Heart left ventricle (tissue), 16 donors: Measurements from ENCODE around the gene MARCHF3. TPM values are rescaled to one million over a fixed set of nuclear protein-coding genes. Genes with fewer than 3 reads are reported as not detected.

Source experiments
- ATAC-seq, 4 donors: fragments of 200-7000 bp; cut with Tn5 transposase; one replicate each; pipeline ENCODE4 v1.9.1; 2020 to 2022; ENCODE audit warnings: moderate library complexity in 4 of 4, mild to moderate bottlenecking in 3 of 4, moderate number of reproducible peaks in 1 of 4
- DNase-seq, 5 donors: peaks; one replicate each; pipeline ENCODE4 v3.0.0-alpha.2; 2020
- H3K27ac ChIP-seq, 12 donors: fragments of 200-600 bp; sonication (generic) in 4 of 12; one replicate each; pipeline versions ENCODE4 v1.5.0 to v1.8.0; 2016 to 2022; ENCODE audit warnings: mild to moderate bottlenecking in 2 of 12
- H3K27me3 ChIP-seq, 9 donors: fragments of 200-600 bp; sonication (generic) in 2 of 9; one replicate each; pipeline versions ENCODE4 v1.5.1 to v1.8.0; 2016 to 2022; ENCODE audit warnings: mild to moderate bottlenecking in 3 of 9
- H3K36me3 ChIP-seq, 9 donors: fragments of 200-600 bp; sonication (generic) in 2 of 9; one replicate each; pipeline versions ENCODE4 v1.5.0 to v1.8.0; 2018 to 2022; ENCODE audit warnings: mild to moderate bottlenecking in 2 of 9
- H3K4me1 ChIP-seq, 12 donors: fragments of 200-600 bp; sonication (generic) in 4 of 12; one replicate each; pipeline versions ENCODE4 v1.5.0 to v1.8.0; 2016 to 2022; ENCODE audit warnings: mild to moderate bottlenecking in 3 of 12
- H3K4me3 ChIP-seq, 12 donors: fragments of 200-600 bp; sonication (generic) in 4 of 12; one replicate each; pipeline versions ENCODE4 v1.5.0 to v1.8.0; 2017 to 2022; ENCODE audit warnings: mild to moderate bottlenecking in 9 of 12, moderate library complexity in 4 of 12
- H3K9me3 ChIP-seq, 12 donors: fragments of 200-600 bp; sonication (generic) in 4 of 12; one replicate each; pipeline versions ENCODE4 v1.5.0 to v1.8.0; 2016 to 2022; ENCODE audit warnings: mild to moderate bottlenecking in 1 of 12
- CTCF ChIP-seq, 12 donors: fragments of 200-600 bp; sonication (generic) in 4 of 12; IDR thresholded peaks; one replicate each; pipeline versions ENCODE4 v1.5.0 to v1.8.0; 2018 to 2022; ENCODE audit warnings: antibody characterized with exemption in 12 of 12, mild to moderate bottlenecking in 5 of 12
- POLR2A ChIP-seq, 2 donors: fragments of 450-650 bp; IDR thresholded peaks; one replicate each; pipeline ENCODE4 v1.6.1; 2017; ENCODE audit warnings: antibody characterized with exemption in 2 of 2, mild to moderate bottlenecking in 2 of 2, moderate library complexity in 2 of 2
- WGBS, 4 donors: extraction: QIAGEN DNeasy Blood & Tissue Kit in 2 of 4; methylation state at CpG; one replicate each; pipeline versions ENCODE4 v1.1.5 to v1.1.7; 2013 to 2018; 5-methylcytosine and 5-hydroxymethylcytosine counted together
- intact Hi-C, 10 donors: fragments of 100-400 bp; cut with DNase I; formaldehyde crosslinking; loops; one replicate each; pipeline versions ENCODE4 v1.11.1 to v1.14.2; 2022
- polyA plus RNA-seq, 2 donors: library from polyadenylated mRNA; stranded (reverse); fragments of 200-250 nt; gene quantifications; one replicate each; pipeline ENCODE4 v1.2.3, GENCODE V29; 2013
- total RNA-seq, 9 donors: library from RNA; depleted of rRNA in 2 of 9; stranded (reverse); fragments of >200 nt in 2 of 9; fragmentation: NEBNext Ultra II Directional in 3 of 9; extraction: Animal tissue kit (Norgen Biotek cat#: 25700) in 3 of 9; gene quantifications; one replicate each; pipeline versions ENCODE4 v1.1.0 to v1.2.4, GENCODE V29; 2016 to 2023
- donor health status: ischemic (EF 13 %, LVEDD 7.1; RV severe dilation, severe dysfunction).
- donor health status: healthy with polysubstance abuse.
- donor health status: DM: no; HTN: yes; CAD: no.
- donor health status: DM: no; HTN: no; CAD: no.
- donor health status: ischemic (EF 25% LVEDD 6.9; RV normal size, moderate dysfunction).
- donor health status: ischemic (EF 25% LVEDD 5.7; RV mildly dilated, moderate dysfunction).
- donor health status: healthy.
- donor health status: DM: yes; HTN: yes; CAD: no.
- donor health status: ischemic (EF 35%, LVEDD 5.7; RV mildly dilated, moderate dysfunction).
- donor health status: nonischemic (EF 11% LVEDD 7.7; RV severe dilation, severe dysfunction).
- donor health status: DM: yes; HTN: yes; CAD: no.
- donor health status: PGD.
- donor health status: ischemic (EF 29% LVEDD 5.4; RV normal size, mild dysfunction).
- donor health status: nonischemic (EF 23%, LVEDD 6.1; RV moderate dilation, normal function).

The MARCHF3 gene
- total and polyA plus RNA-seq, 11 donors, result 9.9 to 113 (median 38.0) TPM

DNA sequence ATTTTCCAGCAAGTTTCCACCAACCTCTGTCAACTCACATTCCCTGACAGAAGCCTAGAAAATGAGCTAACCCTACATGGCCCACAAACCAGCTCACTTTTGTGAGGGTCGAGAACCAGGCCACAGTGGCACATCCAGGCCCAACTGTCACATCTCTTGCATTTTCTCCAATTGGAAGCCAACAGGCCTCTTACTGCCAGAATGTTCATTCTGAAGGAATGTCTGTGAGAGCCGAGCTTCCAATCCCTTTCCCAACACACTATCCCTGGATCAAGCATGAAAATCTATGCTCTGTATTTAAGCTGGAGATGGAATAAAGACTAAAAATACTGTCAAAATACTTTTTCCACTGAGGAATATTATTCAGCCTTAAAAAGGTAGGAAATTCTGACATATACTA, 20.0 kb downstream of the MARCHF3 start:
- ATAC-seq, result peak in 2 of 4 donors; percentile 35 to 42
- Histone ChIP-seq H3K9me3 (no peaks in the 10 kb centered on the region), H3K27ac (peak overlapping the region in 7 of 12 donors; percentile 15 to 65 (median 45)), H3K4me1 (peaks cover 0 to 72% (median 38%) of the 10 kb centered on the region in 12 donors), H3K36me3 (no peaks in the 10 kb centered on the region), H3K4me3 (no peak overlapping the region), H3K27me3 (no peaks in the 10 kb centered on the region)
- no peak for TF ChIP-seq POLR2A (IDR thresholded peaks at IDR 0.05)
- no peak for TF ChIP-seq CTCF (IDR thresholded peaks at IDR 0.05)
- intact Hi-C loops, result no loop called here
- DNase-seq, result no peak
- 45 to 59% (median 54%) methylated on average over 2 of the region's 2 CpGs for WGBS, 4 donors

DNA sequence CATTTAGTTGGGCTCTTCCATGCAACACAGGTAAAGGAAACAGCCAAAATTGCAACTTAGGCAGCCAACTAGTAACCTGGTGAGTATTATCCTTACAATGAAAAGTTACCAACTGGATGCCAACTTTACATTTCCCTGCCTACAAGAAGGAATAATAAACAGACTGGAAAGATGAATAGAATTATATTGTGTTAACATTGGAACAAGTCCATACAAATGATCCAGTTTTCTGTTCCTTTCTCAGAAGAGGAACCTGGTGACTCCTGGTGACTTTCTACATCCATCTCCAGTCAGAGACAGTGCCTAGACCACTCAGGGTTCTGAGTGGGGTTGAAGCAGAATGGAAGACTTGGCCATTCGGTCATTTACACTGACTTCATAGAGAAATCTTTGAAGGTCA, 20.6 kb downstream of the MARCHF3 start:
- ATAC-seq, result no peak
- intact Hi-C loops, result loop anchor here in 1 of 10 donors (5.0 kb wide), 1 partner anchor 37 kb away; no protein-coding TSS in a partner anchor
- peaks cover 0 to 72% (median 40%) of the 10 kb centered on the region in 12 donors for H3K4me1 ChIP-seq
- 84 to 96% (median 90%) methylated on average over 1 of the region's 1 CpG for WGBS, 4 donors
- H3K9me3 ChIP-seq, result no peaks in the 10 kb centered on the region
- TF ChIP-seq CTCF (IDR thresholded peaks at IDR 0.05) (no peak), POLR2A (IDR thresholded peaks at IDR 0.05) (no peak)
- H3K27me3 ChIP-seq, result no peaks in the 10 kb centered on the region
- H3K4me3 ChIP-seq, result no peak overlapping the region
- H3K36me3 ChIP-seq, result no peaks in the 10 kb centered on the region
- H3K27ac ChIP-seq, result peak overlapping the region in 7 of 12 donors; percentile 15 to 65 (median 45)
- no peak for DNase-seq

DNA sequence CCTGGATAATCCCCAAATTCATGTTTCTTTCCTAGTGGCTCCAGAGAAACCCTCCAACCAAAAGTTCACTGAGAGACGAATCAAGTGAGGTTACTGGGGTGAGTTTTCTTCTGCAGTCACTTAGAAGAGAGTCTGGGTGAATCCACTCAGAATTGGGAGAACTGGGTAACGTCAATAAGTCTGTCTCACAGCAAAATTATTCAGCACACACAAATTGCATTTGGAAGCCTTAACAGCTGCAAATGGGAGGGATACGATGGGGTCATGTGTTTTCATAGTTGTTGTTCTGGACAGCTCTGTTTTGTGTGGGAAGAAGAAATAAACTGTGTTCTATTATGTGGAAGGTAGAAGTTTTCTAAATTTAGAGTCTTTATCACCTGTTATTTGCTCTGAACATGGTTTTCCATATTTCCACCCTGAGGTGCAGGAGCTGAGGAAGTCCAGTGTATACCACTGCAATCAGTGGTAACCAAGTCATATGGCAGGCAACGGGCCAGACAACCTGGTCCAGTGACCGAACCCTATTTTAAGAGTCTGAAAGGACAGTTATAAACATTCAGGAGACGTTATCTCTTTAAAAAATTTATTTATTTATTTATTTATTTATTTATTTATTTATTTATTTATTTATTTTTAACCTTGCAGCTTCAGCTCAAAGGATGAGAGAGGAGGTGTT, 21.9 kb downstream of the MARCHF3 start:
- Histone ChIP-seq H3K36me3 (no peaks in the 10 kb centered on the region), H3K27ac (peak overlapping the region in 8 of 12 donors; percentile 9 to 79 (median 48)), H3K27me3 (no peaks in the 10 kb centered on the region), H3K4me1 (peaks cover 0 to 80% (median 39%) of the 10 kb centered on the region in 12 donors), H3K9me3 (no peaks in the 10 kb centered on the region), H3K4me3 (no peak overlapping the region)
- ATAC-seq (peak in 3 of 4 donors; percentile 43 to 68 (median 53)), DNase-seq (peak in 4 of 5 donors; percentile 35 to 67 (median 51))
- intact Hi-C loops, result loop anchor here in 1 of 10 donors (5.0 kb wide), 1 partner anchor 36 kb away; no protein-coding TSS in a partner anchor
- no peak for TF ChIP-seq POLR2A (IDR thresholded peaks at IDR 0.05)
- no peak for TF ChIP-seq CTCF (IDR thresholded peaks at IDR 0.05)
- 47 to 56% (median 52%) methylated on average over 6 of the region's 6 CpGs for WGBS, 4 donors

DNA sequence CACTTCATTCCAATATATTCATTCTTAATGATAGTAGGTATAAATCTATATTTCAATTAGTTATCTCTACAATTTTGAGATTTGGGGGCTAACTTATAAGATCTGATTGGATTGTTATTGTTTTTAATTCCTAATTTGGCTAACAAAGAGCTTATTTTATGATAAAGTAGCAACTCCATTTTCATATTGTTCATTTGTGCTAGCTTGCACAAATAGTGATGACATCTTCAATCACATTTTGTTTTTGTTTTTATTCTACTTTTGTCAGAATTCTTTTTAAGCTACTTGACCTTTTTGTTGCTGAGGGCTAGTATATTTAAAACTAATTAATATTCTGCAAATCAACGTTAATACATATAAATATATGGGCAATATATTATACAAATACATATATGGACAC, 22.8 kb downstream of the MARCHF3 start:
- no peak for TF ChIP-seq POLR2A (IDR thresholded peaks at IDR 0.05)
- TF ChIP-seq CTCF (IDR thresholded peaks at IDR 0.05), result no peak
- Histone ChIP-seq H3K27ac (peak overlapping the region in 1 of 12 donors; percentile 63), H3K36me3 (no peaks in the 10 kb centered on the region), H3K27me3 (no peaks in the 10 kb centered on the region), H3K9me3 (no peaks in the 10 kb centered on the region), H3K4me1 (peaks cover 0 to 73% (median 31%) of the 10 kb centered on the region in 12 donors), H3K4me3 (no peak overlapping the region)
- DNase-seq (no peak), ATAC-seq (no peak)
- intact Hi-C loops, result loop anchor here in 1 of 10 donors (5.0 kb wide), 1 partner anchor 35 kb away; no protein-coding TSS in a partner anchor
- WGBS, 4 donors, result 87 to 89% (median 89%) methylated on average over 1 of the region's 1 CpG
